ENCODE data around the gene CCT8L2. TPM values are rescaled to one million over a fixed set of nuclear protein-coding genes. Genes with fewer than 3 reads are reported as not detected.
"Not testable (repeated sequence)": the region's sequence is repeated elsewhere in the genome, so short reads cannot be mapped to it uniquely, and the experiment has no call there.

CCT8L2 gene, protein sequence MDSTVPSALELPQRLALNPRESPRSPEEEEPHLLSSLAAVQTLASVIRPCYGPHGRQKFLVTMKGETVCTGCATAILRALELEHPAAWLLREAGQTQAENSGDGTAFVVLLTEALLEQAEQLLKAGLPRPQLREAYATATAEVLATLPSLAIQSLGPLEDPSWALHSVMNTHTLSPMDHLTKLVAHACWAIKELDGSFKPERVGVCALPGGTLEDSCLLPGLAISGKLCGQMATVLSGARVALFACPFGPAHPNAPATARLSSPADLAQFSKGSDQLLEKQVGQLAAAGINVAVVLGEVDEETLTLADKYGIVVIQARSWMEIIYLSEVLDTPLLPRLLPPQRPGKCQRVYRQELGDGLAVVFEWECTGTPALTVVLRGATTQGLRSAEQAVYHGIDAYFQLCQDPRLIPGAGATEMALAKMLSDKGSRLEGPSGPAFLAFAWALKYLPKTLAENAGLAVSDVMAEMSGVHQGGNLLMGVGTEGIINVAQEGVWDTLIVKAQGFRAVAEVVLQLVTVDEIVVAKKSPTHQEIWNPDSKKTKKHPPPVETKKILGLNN
- not detected in 2 replicates for total RNA-seq

DNA sequence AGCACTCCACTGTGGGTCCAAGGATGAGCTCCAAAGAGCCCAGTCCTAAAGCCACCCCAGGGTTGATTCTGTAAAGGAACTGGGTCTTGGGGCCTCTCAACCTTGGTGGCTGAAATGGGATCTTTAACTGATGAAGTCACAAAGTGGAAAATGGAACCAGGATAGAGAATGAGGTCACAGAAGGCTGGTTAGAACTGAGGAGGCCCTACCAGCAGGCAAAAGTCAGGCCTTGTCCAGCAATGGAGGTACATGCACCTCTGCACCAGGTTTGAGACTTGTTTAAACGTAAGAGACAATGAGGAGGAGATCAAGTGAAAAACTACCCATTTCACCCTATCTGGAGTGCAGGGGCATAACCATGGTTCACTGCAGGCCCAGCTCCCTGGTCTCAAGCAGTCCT is at the start of gene CCT8L2:
Gene CCT8L2, minus strand, starts transcription at position 101 of the 400 bp plus-strand sequence. CDS start 260 bp downstream, outside the sequence.
- not testable (repeated sequence) for H3K4me3 ChIP-seq (ENCODE audit: low read depth, low read length)

DNA sequence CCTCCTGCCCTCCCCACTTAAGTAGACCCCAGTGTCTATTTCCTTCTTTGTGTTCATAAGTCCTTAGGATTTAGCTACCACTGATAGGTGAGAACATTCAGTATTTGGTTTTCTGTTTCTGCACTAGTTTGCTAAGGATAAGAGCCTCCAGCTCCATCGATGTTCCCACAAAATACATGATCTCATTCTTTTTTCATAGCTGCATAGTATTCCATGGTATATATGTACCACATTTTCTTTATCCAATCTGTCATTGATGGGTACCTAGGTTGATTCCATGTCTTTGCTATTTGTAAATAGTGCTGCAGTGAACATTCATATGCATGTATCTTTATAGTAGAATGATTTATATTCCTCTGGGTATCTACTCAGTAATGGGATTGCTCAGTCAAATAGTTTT is 42.8 kb upstream of the CCT8L2 start:
- not testable (repeated sequence) for H3K4me3 ChIP-seq (ENCODE audit: low read depth, low read length); DNase-seq (ENCODE audit: low read depth)

More for the DNA sequence above, at the start of gene CCT8L2:
- not testable (repeated sequence) for DNase-seq (ENCODE audit: low read depth)

DNA sequence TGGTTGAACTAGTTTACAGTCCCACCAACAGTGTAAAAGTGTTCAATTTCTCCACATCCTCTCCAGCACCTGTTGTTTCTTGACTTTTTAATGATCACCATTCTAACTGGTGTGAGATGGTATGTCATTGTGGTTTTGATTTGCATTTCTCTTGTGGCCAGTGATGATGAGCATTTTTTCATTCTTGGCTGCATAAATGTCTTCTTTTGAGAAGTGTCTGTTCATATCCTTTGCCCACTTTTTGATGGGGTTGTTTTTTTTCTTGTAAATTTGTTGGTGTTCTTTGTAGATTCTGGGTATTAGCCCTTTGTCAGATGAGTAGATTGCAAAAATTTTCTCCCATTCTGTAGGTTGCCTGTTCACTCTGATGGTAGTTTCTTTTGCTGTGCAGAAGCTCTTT is 41.5 kb upstream of the CCT8L2 start:
- DNase-seq (ENCODE audit: low read depth); H3K4me3 ChIP-seq (ENCODE audit: low read depth, low read length): not testable (repeated sequence)

DNA sequence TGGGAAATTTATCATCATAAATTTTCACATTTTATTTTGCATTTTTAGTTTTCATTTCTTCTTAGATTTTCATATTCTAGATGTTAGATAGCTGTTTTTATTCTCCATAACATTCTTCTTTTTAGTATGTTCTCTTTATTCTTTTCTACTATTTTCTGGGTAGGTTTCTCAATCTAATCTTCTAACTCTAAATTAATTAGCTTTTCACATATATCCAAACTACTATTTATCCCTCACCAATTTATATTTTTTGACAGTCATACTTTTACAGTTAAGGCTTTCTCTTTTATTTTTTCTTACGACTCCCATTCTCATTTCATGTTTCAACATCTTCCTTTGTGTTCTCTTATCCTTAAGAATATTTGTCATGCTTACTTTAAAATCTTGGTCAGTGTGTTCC is 35.9 kb upstream of the CCT8L2 start:
- not testable (repeated sequence) for DNase-seq (ENCODE audit: low read depth); H3K4me3 ChIP-seq (ENCODE audit: low read depth, low read length)

DNA sequence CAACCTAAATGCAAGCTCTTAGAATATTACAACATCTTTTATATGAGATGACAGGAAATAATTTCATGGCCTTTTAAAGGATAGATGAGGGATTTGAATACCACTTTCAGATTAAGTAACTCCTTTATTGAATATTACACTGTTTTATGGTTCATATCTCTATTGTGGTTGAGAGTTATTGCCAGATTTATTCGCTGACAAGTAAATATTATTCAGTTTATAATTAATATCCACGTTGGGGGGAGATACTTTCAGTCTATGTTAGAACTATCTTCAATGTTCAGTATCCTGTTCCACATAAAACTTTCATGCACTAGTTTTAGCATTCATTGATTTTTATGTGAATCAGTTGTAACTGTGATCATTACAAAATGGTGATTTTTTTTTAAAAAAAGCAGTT is 32.4 kb upstream of the CCT8L2 start:
- DNase-seq (ENCODE audit: low read depth); H3K4me3 ChIP-seq (ENCODE audit: low read depth, low read length): not testable (repeated sequence)

DNA sequence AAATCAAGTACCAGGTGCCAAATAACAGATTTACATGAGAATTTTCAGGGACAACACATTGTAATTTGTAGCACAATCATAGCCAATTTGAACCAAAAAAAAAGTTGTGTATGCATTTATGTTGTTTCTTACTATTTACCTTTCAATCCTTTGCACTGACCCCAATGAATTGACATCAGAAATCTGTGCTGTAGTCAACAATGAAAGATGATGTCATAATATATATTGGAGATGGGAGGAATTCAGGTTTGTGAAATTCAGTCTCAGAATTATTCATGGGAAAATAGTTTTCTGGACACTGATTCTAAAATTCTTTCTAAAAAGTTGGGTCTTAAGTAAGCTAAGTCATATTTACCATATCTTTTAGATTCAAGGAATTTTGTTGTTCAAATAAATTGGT is 31.0 kb upstream of the CCT8L2 start:
- H3K4me3 ChIP-seq (ENCODE audit: low read depth, low read length); DNase-seq (ENCODE audit: low read depth): not testable (repeated sequence)

DNA sequence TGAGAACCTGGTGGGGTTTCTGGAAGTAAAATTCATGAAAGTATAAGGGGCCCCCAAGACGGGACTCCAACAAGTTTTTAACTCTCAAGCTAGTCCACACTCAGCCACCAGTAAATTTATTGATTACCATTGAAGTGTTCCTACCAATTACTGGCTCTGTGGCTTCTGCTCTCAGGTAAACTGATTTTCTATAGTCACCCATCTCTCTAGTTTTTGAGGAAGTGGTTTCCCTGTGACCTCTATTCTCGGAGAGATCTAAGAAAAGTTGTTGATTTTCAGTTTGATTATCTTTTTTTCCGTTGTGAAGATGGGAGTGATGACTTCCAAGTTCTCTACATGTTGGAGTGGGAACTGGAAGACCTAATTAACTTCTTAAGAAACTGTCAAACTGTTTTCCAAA is 24.9 kb upstream of the CCT8L2 start:
- not testable (repeated sequence) for DNase-seq (ENCODE audit: low read depth); H3K4me3 ChIP-seq (ENCODE audit: low read depth, low read length)

DNA sequence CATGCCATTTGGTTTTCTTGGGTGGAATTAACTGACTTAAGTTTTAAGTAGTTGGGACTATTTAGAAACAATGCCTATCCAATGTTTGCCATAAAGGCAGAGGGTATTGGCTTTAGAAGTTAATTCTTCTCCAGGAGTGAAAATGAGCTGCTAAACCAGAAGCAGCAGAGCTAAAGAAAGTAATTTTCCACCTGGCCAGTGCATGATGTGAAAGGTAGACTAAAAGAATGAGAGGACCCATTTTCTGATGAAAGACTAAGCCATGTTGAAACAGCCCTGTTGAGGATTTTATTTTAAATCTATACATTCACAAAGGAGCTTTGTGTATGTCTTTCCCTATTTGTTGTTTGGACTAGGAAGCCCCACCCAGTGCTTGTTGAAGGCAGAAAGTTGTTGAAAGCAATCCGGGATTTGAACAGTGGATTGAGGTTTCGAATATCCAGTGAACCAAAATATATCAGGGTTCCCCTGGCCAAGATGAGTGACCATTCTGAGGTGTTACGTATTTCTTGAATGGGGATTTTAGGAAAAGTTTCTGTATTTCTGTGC is 23.9 kb upstream of the CCT8L2 start:
- DNase-seq (ENCODE audit: low read depth); H3K4me3 ChIP-seq (ENCODE audit: low read depth, low read length): not testable (repeated sequence)

DNA sequence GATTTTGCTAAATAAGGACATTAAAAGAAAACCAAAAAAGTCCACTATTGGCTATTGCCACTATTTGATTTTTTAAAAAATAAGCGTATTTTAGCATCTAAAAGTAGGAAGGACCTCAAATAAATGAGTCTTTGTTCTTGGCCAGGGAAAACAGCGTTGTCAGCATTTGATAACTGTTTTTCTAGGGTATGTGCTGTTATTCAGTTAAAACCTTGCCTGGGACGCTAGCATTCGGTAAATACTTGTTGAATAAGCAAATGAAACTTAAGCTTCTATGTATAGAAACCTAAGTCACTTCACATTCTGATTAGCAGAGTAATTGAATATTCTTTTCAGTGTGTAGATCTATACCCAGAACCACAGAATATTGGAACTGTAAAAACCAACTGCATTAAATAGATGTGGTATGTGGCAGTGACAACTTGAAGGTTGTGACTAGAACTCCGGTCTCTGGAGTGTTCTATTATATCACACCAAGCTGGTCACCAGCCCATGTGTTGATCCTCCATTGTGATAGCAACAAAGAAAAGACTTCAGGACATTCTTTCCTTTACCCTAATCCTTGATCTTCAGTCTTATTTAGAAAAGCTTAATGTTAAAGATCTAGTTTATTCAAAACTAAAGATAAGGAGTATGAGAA is 23.1 kb upstream of the CCT8L2 start:
- DNase-seq (ENCODE audit: low read depth); H3K4me3 ChIP-seq (ENCODE audit: low read depth, low read length): not testable (repeated sequence)

DNA sequence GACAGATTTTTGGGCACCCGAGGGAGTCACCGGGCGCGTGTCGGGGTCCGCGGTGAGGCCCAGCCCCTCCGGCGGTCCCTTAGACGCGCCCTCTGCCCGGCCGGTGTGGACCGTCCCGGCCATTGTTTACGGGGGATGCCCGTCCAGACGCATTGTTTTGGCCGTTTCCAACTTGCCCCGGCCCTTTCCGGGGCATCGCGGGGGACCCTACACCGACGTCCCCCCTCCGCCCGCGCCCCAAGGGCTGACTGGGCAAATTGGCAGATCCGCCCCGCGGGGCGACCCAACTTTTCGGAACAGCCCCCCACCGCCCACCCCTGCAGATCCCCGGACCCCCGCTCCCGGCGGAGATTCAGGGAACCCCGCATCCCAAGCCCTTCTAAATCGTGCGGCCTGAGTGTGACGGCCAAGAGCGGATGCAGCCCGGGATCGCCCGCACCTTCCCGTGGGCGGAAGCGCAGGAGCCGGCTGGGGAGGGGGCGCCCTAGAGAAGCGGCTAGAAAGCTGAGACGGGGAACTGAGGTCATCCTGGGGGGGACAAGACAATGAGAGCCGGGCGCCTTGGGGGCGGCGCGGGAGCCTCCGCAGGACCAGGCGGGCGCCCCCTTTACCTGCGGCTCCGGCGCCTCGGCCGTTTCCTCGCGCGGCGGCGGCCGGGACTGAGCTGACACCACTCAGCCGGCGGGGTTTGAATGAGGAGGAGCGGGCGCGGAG is 17.1 kb upstream of the CCT8L2 start:
- DNase-seq (ENCODE audit: low read depth) = no peak
- peak overlapping the region; percentile 51 for H3K4me3 ChIP-seq (ENCODE audit: low read depth, low read length)
- TF ChIP-seq, protein P1, sequence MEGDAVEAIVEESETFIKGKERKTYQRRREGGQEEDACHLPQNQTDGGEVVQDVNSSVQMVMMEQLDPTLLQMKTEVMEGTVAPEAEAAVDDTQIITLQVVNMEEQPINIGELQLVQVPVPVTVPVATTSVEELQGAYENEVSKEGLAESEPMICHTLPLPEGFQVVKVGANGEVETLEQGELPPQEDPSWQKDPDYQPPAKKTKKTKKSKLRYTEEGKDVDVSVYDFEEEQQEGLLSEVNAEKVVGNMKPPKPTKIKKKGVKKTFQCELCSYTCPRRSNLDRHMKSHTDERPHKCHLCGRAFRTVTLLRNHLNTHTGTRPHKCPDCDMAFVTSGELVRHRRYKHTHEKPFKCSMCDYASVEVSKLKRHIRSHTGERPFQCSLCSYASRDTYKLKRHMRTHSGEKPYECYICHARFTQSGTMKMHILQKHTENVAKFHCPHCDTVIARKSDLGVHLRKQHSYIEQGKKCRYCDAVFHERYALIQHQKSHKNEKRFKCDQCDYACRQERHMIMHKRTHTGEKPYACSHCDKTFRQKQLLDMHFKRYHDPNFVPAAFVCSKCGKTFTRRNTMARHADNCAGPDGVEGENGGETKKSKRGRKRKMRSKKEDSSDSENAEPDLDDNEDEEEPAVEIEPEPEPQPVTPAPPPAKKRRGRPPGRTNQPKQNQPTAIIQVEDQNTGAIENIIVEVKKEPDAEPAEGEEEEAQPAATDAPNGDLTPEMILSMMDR (conservative IDR thresholded peaks at IDR 0.05; ENCODE audit: low read depth, low read length) = no peak

DNA sequence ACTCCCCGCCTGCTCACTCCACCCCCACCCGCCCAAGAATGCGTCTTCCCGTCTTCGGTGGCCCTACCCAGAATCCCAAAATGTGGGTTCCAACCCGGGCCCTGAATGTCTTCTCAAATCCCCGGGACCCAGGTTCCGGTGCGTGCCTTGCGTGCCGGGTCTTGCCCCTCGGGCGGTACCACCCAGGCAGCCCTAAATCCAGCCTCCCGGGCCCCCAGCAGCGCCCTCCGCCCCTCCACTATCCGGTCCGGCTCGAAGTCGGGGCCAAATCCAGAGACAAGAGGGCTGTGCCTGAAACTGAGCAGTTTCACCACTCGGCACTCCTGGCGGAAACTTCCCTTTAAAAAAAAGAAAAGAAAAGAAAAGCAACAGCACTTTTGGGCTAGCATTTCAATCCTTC is 16.3 kb upstream of the CCT8L2 start:
- TF ChIP-seq, protein P1 (conservative IDR thresholded peaks at IDR 0.05; ENCODE audit: low read depth, low read length) = no peak
- peak overlapping the region; percentile 51 for H3K4me3 ChIP-seq (ENCODE audit: low read depth, low read length)
- no peak for DNase-seq (ENCODE audit: low read depth)

DNA sequence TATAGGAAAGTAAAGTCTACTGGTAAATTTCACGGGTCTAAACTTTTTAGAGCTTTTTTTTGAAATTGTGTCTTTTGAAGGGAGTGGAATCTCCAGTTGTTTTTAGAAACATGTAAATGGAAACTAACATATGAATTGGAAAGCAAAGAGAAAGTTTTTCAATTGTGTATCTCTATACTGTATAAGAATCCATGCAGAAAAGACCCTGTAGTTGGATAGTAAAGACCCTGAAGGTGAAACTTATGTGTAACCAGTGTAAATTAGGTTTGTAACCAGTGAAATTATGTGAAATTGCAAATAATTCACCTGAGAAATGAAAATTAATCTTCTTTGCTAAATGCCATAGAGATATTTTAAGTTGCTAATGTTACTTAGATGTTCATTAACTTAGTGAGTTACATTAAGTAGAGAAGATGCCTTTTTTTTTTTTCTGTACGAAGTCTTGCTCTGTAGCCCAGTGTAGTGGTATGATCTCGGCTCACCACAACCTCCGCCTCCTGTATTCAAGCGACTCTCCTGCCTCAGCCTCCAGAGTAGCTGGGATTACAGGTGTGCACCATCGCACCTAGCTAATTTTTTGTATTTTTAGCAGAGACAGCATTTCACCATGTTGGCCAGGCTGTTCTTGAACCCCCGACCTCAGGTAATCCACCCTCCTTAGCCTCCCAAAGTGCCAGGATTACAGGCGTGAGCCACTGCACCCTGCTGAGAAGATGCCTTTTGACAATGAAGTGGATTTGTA is 11.8 kb upstream of the CCT8L2 start:
- not testable (repeated sequence) for DNase-seq (ENCODE audit: low read depth); H3K4me3 ChIP-seq (ENCODE audit: low read depth, low read length)

DNA sequence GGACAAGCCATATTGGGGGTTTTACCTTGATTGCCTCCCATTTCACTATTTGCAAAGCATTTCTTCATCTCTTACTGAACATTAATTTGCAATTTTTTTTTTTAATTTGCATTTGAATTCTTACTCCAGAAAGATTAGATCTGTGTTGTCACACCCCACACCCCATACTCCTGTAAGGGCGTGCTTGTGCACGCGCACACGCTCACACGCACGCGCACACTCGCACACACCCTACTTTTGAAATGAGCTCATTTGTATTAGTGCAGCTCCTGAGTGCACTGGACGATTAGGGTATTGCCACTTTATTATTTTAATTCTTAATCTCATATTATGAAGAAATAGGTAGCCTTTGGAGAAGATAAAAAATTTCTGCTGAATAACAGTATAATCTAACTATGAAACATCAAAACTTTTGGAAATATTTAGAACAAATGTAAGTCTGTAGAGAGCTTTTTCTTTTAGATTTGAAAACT is 11.2 kb upstream of the CCT8L2 start:
- H3K4me3 ChIP-seq (ENCODE audit: low read depth, low read length) = peak overlapping the region; percentile 52
- DNase-seq (ENCODE audit: low read depth) = not testable (repeated sequence)
